IMR-90 (cell line): ENCODE results near the gene ZNF580. TPM values are rescaled to one million over a fixed set of nuclear protein-coding genes. Genes with fewer than 3 reads are reported as not detected.

Experiments used
- ATAC-seq: fragments of 200-7000 bp; cut with Tn5 transposase; 2 replicates; pipeline ENCODE4 v1.9.1; 2020; ENCODE audit warnings: low read depth, mild to moderate bottlenecking, moderate library complexity
- BruUV-seq: library from RNA; stranded (reverse); fragments of 400-500 nt; replicated peaks from 2 replicates; lab custom pipeline; 2021; lab: Mats Ljungman, UMichigan
- CTCF ChIA-PET: fragments of 300-600 bp; formaldehyde crosslinking; extraction: SDS; loops from one replicate; lab custom pipeline; 2021; ENCODE audit warnings: antibody characterized with exemption; lab: Yijun Ruan, JAX
- POLR2A ChIA-PET: fragments of 300-600 bp; sonication (Branson Sonifier 250); formaldehyde crosslinking; loops from one replicate; lab custom pipeline; 2022; ENCODE audit warnings: antibody characterized with exemption; ENCODE audit not compliant: unreplicated experiment; lab: Charles Lee
- DNase-seq: peaks from one replicate; pipeline ENCODE4 v3.0.0; 2013
- H2AFZ ChIP-seq: replicated peaks from 2 replicates; pipeline ENCODE3; 2013; ENCODE audit warnings: low read length, mild to moderate bottlenecking; ENCODE audit not compliant: poor library complexity
- H2AK5ac ChIP-seq: 2 replicates; pipeline ENCODE4 v1.6.1; 2013; ENCODE audit warnings: low read depth, low read length, inconsistent platforms
- H2AK9ac ChIP-seq: replicated peaks from 2 replicates; pipeline ENCODE3; 2013; ENCODE audit warnings: mild to moderate bottlenecking, low read depth, low read length, moderate library complexity; ENCODE audit not compliant: poor library complexity
- H2BK120ac ChIP-seq: 2 replicates; pipeline ENCODE4 v1.6.1; 2013; ENCODE audit warnings: low read depth, low read length, inconsistent platforms
- H2BK15ac ChIP-seq: 3 replicates; pipeline ENCODE4 v1.6.1; 2013; ENCODE audit warnings: low read depth, low read length, inconsistent platforms
- H2BK20ac ChIP-seq: 2 replicates; pipeline ENCODE4 v1.6.1; 2013; ENCODE audit warnings: low read depth, mild to moderate bottlenecking, inconsistent platforms, low read length, moderate library complexity
- H2BK5ac ChIP-seq: 2 replicates; pipeline ENCODE4 v1.6.1; 2013; ENCODE audit warnings: mild to moderate bottlenecking, low read depth, low read length, inconsistent platforms; ENCODE audit not compliant: poor library complexity, severe bottlenecking
- H3K14ac ChIP-seq: replicated peaks from 2 replicates; pipeline ENCODE4 v1.6.1; 2013; ENCODE audit warnings: low read depth, low read length, inconsistent platforms
- H3K18ac ChIP-seq: 2 replicates; pipeline ENCODE4 v1.6.1; 2013; ENCODE audit warnings: low read depth, low read length, control low read depth
- H3K23ac ChIP-seq: 2 replicates; pipeline ENCODE4 v1.6.1; 2013; ENCODE audit warnings: low read depth, low read length, inconsistent platforms
- H3K27ac ChIP-seq: 2 replicates; pipeline ENCODE4 v1.5.1; 2013; ENCODE audit warnings: mild to moderate bottlenecking, control low read depth, low read length; ENCODE audit not compliant: insufficient read depth
- H3K27me3 ChIP-seq: 2 replicates; pipeline ENCODE4 v1.6.1; 2013; ENCODE audit warnings: low read length; ENCODE audit not compliant: control insufficient read depth, insufficient read depth
- H3K36me3 ChIP-seq: 2 replicates; pipeline ENCODE4 v1.6.1; 2013; ENCODE audit warnings: low read length, mixed read lengths; ENCODE audit not compliant: control insufficient read depth, insufficient read depth
- H3K4ac ChIP-seq: 2 replicates; pipeline ENCODE4 v1.6.1; 2013; ENCODE audit warnings: low read depth, low read length, inconsistent platforms
- H3K4me1 ChIP-seq: 2 replicates; pipeline ENCODE4 v1.6.1; 2013; ENCODE audit warnings: low read length, mixed read lengths; ENCODE audit not compliant: control insufficient read depth, insufficient read depth
- H3K4me2 ChIP-seq: 2 replicates; pipeline ENCODE4 v1.6.1; 2013; ENCODE audit warnings: low read depth, mild to moderate bottlenecking, control low read depth, low read length, moderate library complexity
- H3K4me3 ChIP-seq: 2 replicates; pipeline ENCODE4 v1.5.1; 2013; ENCODE audit warnings: low read depth, mild to moderate bottlenecking, control low read depth, low read length, moderate library complexity; ENCODE audit not compliant: insufficient read depth
- H3K56ac ChIP-seq: 2 replicates; pipeline ENCODE4 v1.6.1; 2013; ENCODE audit warnings: low read length, inconsistent platforms; ENCODE audit not compliant: insufficient read depth; ENCODE audit errors: extremely low read depth
- H3K79me1 ChIP-seq, 2 experiments: 2 replicates each; pipeline ENCODE4 v1.6.1; 2013; ENCODE audit warnings: low read length in 2 of 2, inconsistent platforms in 1 of 2, low read depth in 1 of 2
- H3K9ac ChIP-seq: 2 replicates; pipeline ENCODE4 v1.6.1; 2013; ENCODE audit warnings: low read depth, low read length, control low read depth
- H3K9me1 ChIP-seq: 2 replicates; pipeline ENCODE4 v1.6.1; 2013; ENCODE audit warnings: low read length, inconsistent platforms; ENCODE audit not compliant: insufficient read depth
- H3K9me3 ChIP-seq: 2 replicates; pipeline ENCODE4 v1.6.1; 2013; ENCODE audit warnings: low read length; ENCODE audit not compliant: control insufficient read depth, insufficient read depth
- H4K20me1 ChIP-seq: 2 replicates; pipeline ENCODE4 v1.6.1; 2013; ENCODE audit warnings: low read length, inconsistent platforms; ENCODE audit not compliant: insufficient read depth
- H4K5ac ChIP-seq: 2 replicates; pipeline ENCODE4 v1.6.1; 2013; ENCODE audit warnings: mild to moderate bottlenecking, low read depth, low read length, control low read depth
- H4K8ac ChIP-seq, 2 experiments: 2 replicates each; pipeline ENCODE4 v1.6.1; 2013; ENCODE audit warnings: low read depth in 2 of 2, low read length in 2 of 2, control low read depth in 1 of 2, inconsistent platforms in 1 of 2
- H4K91ac ChIP-seq: 2 replicates; pipeline ENCODE4 v1.6.1; 2013; ENCODE audit warnings: low read depth, low read length, inconsistent platforms; ENCODE audit not compliant: insufficient read depth
- BHLHE40 ChIP-seq: fragments of 150-350 bp; IDR thresholded peaks from 2 replicates; pipeline ENCODE4 v1.6.1; 2016; ENCODE audit warnings: mild to moderate bottlenecking, low read depth, low read length
- MAZ ChIP-seq: IDR thresholded peaks from 2 replicates; pipeline ENCODE4 v1.6.1; 2012; ENCODE audit warnings: low read depth, mild to moderate bottlenecking, low read length, improper control_type of control experiment, moderate library complexity, borderline replicate concordance
- NFE2L2 ChIP-seq: fragments of 150-350 bp; IDR thresholded peaks from 2 replicates; pipeline ENCODE4 v1.6.1; 2016; ENCODE audit warnings: low read depth, mild to moderate bottlenecking, low read length
- POLR2A ChIP-seq: IDR thresholded peaks from 2 replicates; pipeline ENCODE4 v1.6.1; 2012; ENCODE audit warnings: mild to moderate bottlenecking, low read depth, low read length
- RAD21 ChIP-seq: IDR thresholded peaks from 2 replicates; pipeline ENCODE4 v1.6.1; 2012; ENCODE audit warnings: low read length, improper control_type of control experiment
- RFX5 ChIP-seq: IDR thresholded peaks from 2 replicates; pipeline ENCODE4 v1.8.0; 2012; ENCODE audit warnings: low read depth, mild to moderate bottlenecking, low read length, moderate library complexity
- WGBS, 2 experiments: methylation state at CpG; one replicate each; pipeline versions ENCODE4 v1.1.5 to v1.1.7; 2013; ENCODE audit warnings: missing lambda C conversion rate in 2 of 2; ENCODE audit not compliant: insufficient read length in 1 of 2; ENCODE audit errors: extremely low coverage in 2 of 2; 5-methylcytosine and 5-hydroxymethylcytosine counted together
- dilution Hi-C: fragments of 300-500 bp; cut with HindIII; formaldehyde crosslinking; loops from one replicate; pipeline ENCODE4 v1.14.3; 2018; ENCODE audit warnings: low sequenced_read_pairs; ENCODE audit not compliant: unreplicated experiment
- in situ Hi-C: fragments of 300-500 bp; cut with MboI; formaldehyde crosslinking; loops from 3 replicates; pipeline ENCODE4 v1.14.3; 2019; ENCODE audit warnings: low sequenced_read_pairs, inconsistent platforms, mixed read lengths
- intact Hi-C: fragments of 100-400 bp; cut with micrococcal nuclease; formaldehyde crosslinking; loops from 2 replicates; pipeline ENCODE4 v1.10.0; 2022
- polyA plus RNA-seq, 3 experiments: library from polyadenylated mRNA; depleted of rRNA; stranded (reverse); fragments of >200 nt; gene quantifications; 2 replicates each; pipeline ENCODE4 v1.2.3, GENCODE V29; 2012; ENCODE audit warnings: low replicate concordance in 1 of 3
- total RNA-seq: library from RNA; depleted of rRNA; stranded (reverse); fragments of >200 nt; gene quantifications from 2 replicates; pipeline ENCODE4 v1.2.3, GENCODE V29; 2012
- TF ChIP-seq, protein P1 (sequence below): fragments of 150-350 bp; IDR thresholded peaks from 2 replicates; pipeline ENCODE4 v1.6.1; 2016; ENCODE audit warnings: low read depth, mild to moderate bottlenecking, low read length, moderate library complexity, borderline replicate concordance
- TF ChIP-seq, protein P2 (sequence below): fragments of 150-350 bp; IDR thresholded peaks from 2 replicates; pipeline ENCODE4 v1.6.1; 2017; ENCODE audit warnings: mild to moderate bottlenecking, antibody characterized with exemption, low read length, low read depth

The ZNF580 gene
- total and polyA plus RNA-seq, 2 of the 4 experiments (the other 2 are of a cell fraction): 1.4 to 36.9 TPM

DNA sequence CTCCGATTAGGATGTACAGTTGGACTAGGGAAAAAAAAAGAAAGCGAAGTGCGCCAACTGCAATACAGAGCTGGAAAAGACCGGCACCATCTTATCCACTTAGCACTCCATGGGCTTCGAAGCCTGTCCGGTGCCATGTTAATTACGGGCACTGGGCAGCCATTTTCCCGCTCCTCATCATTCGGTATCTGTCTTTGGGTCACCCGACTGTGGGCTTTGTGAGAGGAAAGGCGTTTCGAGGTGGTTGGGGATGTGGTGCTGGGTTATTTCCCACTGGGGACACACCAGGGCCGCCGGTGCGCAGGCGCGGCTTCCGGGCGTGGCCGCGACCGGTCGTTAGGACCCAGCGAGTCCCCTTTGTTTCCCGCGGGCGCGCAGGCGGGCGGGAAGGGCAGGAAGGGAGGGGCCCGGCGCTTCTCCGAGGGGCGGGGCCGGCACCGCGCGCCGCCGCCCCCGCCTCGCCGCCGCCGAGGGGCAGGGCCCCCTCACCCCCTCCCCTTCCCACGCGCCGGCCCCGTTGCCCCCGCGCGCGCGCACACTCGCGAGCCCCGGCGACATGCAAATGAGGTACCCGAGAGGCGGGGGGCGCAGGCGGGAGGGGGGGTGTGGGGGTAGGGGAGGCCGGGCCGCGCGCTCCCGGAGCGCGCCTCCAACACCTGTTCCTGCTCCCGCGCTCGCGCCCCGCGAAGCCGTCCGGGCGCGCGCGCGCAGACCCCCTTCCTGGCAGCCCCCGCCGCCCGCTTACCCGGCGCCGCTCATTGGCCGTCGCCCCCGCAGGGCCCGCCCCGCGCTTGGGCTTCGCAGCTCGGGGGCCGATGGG is 40.8 kb upstream of the ZNF580 start, which contains the start of gene ZNF524 (continued):
- TF ChIP-seq, protein P1, sequence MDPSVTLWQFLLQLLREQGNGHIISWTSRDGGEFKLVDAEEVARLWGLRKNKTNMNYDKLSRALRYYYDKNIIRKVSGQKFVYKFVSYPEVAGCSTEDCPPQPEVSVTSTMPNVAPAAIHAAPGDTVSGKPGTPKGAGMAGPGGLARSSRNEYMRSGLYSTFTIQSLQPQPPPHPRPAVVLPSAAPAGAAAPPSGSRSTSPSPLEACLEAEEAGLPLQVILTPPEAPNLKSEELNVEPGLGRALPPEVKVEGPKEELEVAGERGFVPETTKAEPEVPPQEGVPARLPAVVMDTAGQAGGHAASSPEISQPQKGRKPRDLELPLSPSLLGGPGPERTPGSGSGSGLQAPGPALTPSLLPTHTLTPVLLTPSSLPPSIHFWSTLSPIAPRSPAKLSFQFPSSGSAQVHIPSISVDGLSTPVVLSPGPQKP: no peak

DNA sequence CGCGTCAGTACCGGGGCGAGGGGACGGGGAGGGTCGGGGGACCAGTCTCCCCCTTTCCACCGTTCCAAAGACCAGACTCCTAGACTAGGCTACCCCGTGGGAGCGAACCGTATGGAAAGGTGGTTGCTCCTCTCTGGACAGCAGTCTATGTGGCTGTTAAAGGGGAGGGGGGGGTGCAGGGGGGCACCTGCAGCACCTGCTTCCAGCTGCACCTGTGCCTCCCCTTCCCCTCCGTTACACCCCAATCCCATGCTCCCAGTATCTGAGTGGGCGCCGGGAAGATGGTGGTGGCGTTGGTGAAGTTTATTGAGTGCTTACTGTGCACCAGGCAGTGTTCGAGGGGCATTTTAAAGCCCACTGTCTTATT is 40.2 kb upstream of the ZNF580 start:
- Histone ChIP-seq H2BK15ac (0 out of 3 replicates have a peak overlapping the region, but pooled peaks have one; percentile 23), H3K18ac (peak overlapping the region; percentile 59; the same call in 1 of the 2 replicates), H3K9ac (peak overlapping the region; percentile 85), H4K20me1 (peaks cover 7% of the 10 kb centered on the region; the same call in 1 of the 2 replicates), H2BK5ac (peak overlapping the region; percentile 76), H3K27me3 (no peaks in the 10 kb centered on the region), H3K4me1 (peaks cover 4% of the 10 kb centered on the region; the same call in 1 of the 2 replicates), H2BK20ac (no peak overlapping the region), H3K36me3 (peaks cover 11% of the 10 kb centered on the region), H3K23ac (peak overlapping the region; percentile 69), H3K56ac (peak overlapping the region; percentile 66; the same call in 1 of the 2 replicates), H3K9me3 (no peaks in the 10 kb centered on the region), H3K4me3 (peak overlapping the region; percentile 56), H4K8ac (peak overlapping the region; percentile 48 to 85), H3K79me1 (peaks cover 19 to 36% of the 10 kb centered on the region in 2 experiments), H3K4ac (peak overlapping the region; percentile 67), H3K14ac (peak overlapping the region; percentile 77), H3K27ac (peak overlapping the region; percentile 53), H2AK9ac (peak overlapping the region; percentile 98), H3K4me2 (peak overlapping the region; percentile 89), H2BK120ac (no peak overlapping the region), H3K9me1 (peaks cover 13% of the 10 kb centered on the region), H4K91ac (peak overlapping the region; percentile 86), H2AFZ (peak overlapping the region; percentile 86), H4K5ac (peak overlapping the region; percentile 16), H2AK5ac (peak overlapping the region; percentile 97)
- intact Hi-C loops: no loop called here
- CTCF ChIA-PET: no interaction called here
- ATAC-seq (no peak), DNase-seq (no peak)
- 63% methylated on average over 2 of the region's 15 CpGs; no CpG with 5 or more reads in 1 of the 2 experiments for WGBS, 2 experiments
- TF ChIP-seq RAD21 (no peak), MAZ (no peak), POLR2A (no peak), NFE2L2 (no peak), BHLHE40 (no peak), RFX5 (no peak)
- TF ChIP-seq, protein P1: no peak
- TF ChIP-seq, protein P2, sequence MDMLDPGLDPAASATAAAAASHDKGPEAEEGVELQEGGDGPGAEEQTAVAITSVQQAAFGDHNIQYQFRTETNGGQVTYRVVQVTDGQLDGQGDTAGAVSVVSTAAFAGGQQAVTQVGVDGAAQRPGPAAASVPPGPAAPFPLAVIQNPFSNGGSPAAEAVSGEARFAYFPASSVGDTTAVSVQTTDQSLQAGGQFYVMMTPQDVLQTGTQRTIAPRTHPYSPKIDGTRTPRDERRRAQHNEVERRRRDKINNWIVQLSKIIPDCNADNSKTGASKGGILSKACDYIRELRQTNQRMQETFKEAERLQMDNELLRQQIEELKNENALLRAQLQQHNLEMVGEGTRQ: no peak
- dilution Hi-C loops: no loop called here
- BruUV-seq: no TSS peak
- POLR2A ChIA-PET: interaction anchor here (1.4 kb wide), 1 partner anchor 20 kb away, joined by 8 read pairs; the partner anchor contains the start of gene ZNF579
- in situ Hi-C loops: no loop called here
